ENCODE data around the gene SYT7. TPM values are rescaled to one million over a fixed set of nuclear protein-coding genes. Genes with fewer than 3 reads are reported as not detected.

Gene SYT7
- total and polyA plus RNA-seq, 2 of the 4 experiments (the other 2 are of a cell fraction): under 0.01 to 0.19 TPM

DNA sequence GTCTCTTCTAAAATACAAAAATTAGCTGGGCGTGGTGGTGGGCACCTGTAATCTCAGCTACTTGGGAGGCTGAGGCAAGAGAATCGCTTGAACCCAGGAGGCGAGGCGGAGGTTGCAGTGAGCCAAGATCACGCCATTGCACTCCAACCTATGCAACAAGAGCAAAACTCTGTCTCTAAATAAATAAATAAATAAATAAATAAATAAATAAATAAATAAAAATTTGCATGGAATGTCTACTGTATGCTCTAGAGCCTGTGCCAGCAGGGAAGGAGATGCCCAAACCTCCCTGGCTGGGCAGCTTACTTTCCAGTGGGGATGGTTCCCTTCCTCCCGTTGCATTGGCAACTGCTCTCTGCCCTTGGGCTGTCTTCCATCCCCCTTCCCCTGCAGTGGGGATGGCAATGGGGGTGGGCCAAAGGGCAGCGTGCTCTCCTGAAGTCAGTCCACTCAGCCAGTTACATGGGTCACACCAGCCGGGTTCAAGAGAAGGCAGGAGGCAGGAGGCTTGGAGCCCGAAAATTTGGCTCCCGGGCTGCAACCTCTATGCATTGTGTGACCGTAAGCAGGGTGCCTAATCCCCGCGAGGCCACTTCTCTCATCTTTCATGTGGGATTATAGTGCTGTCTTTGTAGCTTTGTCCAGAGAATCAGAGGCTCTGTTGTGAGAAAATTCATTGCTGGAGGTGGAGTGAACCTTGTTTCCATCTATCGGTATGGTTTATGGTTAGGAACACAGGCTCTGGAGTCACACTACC lies 73.7 kb downstream of the SYT7 start:
- Histone ChIP-seq H3K9me3 (ENCODE audit: control insufficient read depth, insufficient read depth, low read length) (no peaks in the 10 kb centered on the region; the same call in 1 of the 2 replicates), H3K9me1 (ENCODE audit: insufficient read depth, low read length) (no peaks in the 10 kb centered on the region), H4K5ac (ENCODE audit: low read depth, low read length) (no peak overlapping the region), H3K4me1 (ENCODE audit: control insufficient read depth, insufficient read depth, low read length) (no peaks in the 10 kb centered on the region), H3K9ac (ENCODE audit: low read depth, low read length) (no peak overlapping the region), H2BK20ac (ENCODE audit: low read depth, low read length) (no peak overlapping the region), H2AK5ac (ENCODE audit: low read depth, low read length) (no peak overlapping the region), H2BK5ac (ENCODE audit: low read depth, low read length, poor library complexity, severe bottlenecking) (no peak overlapping the region), H2AFZ (replicated peaks; ENCODE audit: low read length, poor library complexity) (peak overlapping the region; percentile 32), H3K4me3 (ENCODE audit: insufficient read depth, low read depth, low read length) (no peak overlapping the region), H3K79me1 (ENCODE audit: low read depth in 1 of 2, low read length in 2 of 2) (no peaks in the 10 kb centered on the region), H2BK15ac (ENCODE audit: low read depth, low read length) (no peak overlapping the region), H3K36me3 (ENCODE audit: control insufficient read depth, insufficient read depth, low read length) (no peaks in the 10 kb centered on the region), H3K23ac (ENCODE audit: low read depth, low read length) (no peak overlapping the region), H2BK120ac (ENCODE audit: low read depth, low read length) (no peak overlapping the region), H4K20me1 (ENCODE audit: insufficient read depth, low read length) (no peaks in the 10 kb centered on the region), H4K91ac (ENCODE audit: insufficient read depth, low read depth, low read length) (no peak overlapping the region), H3K18ac (ENCODE audit: low read depth, low read length) (no peak overlapping the region), H3K14ac (replicated peaks; ENCODE audit: low read depth, low read length) (no peak overlapping the region), H3K27ac (ENCODE audit: insufficient read depth, low read length) (no peak overlapping the region), H2AK9ac (replicated peaks; ENCODE audit: low read depth, low read length, poor library complexity) (no peak overlapping the region), H3K27me3 (ENCODE audit: control insufficient read depth, insufficient read depth, low read length) (peaks cover 73% of the 10 kb centered on the region), H3K4me2 (ENCODE audit: low read depth, low read length) (no peak overlapping the region), H4K8ac (ENCODE audit: low read depth in 2 of 2, low read length in 2 of 2) (no peak overlapping the region), H3K4ac (ENCODE audit: low read depth, low read length) (no peak overlapping the region), H3K56ac (ENCODE audit: extremely low read depth, insufficient read depth, low read length) (no peak overlapping the region)
- intact Hi-C loops (cut with micrococcal nuclease): no loop called here
- in situ Hi-C loops (cut with MboI; ENCODE audit: low sequenced_read_pairs): no loop called here
- no peak for DNase-seq
- 10% methylated on average over 2 of the region's 14 CpGs; no CpG with 5 or more reads in 1 of the 2 experiments for WGBS, 2 experiments (ENCODE audit: extremely low coverage in 2 of 2, insufficient read length in 1 of 2)
- no peak for ATAC-seq (ENCODE audit: low read depth)
- dilution Hi-C loops (cut with HindIII; ENCODE audit: low sequenced_read_pairs, unreplicated experiment): no loop called here
- ChIA-PET CTCF (no interaction called here), POLR2A (ENCODE audit: unreplicated experiment) (no interaction called here)
- no peak for TF ChIP-seq CEBPB (IDR thresholded peaks at IDR 0.05; ENCODE audit: low read depth, low read length)
- no peak for TF ChIP-seq CHD1 (IDR thresholded peaks at IDR 0.05; ENCODE audit: low read depth, low read length)
- TF ChIP-seq MAFK (IDR thresholded peaks at IDR 0.05; ENCODE audit: low read depth, low read length): no peak
- no peak for TF ChIP-seq FOS (IDR thresholded peaks at IDR 0.05; ENCODE audit: low read depth, low read length)
- TF ChIP-seq, protein P1, sequence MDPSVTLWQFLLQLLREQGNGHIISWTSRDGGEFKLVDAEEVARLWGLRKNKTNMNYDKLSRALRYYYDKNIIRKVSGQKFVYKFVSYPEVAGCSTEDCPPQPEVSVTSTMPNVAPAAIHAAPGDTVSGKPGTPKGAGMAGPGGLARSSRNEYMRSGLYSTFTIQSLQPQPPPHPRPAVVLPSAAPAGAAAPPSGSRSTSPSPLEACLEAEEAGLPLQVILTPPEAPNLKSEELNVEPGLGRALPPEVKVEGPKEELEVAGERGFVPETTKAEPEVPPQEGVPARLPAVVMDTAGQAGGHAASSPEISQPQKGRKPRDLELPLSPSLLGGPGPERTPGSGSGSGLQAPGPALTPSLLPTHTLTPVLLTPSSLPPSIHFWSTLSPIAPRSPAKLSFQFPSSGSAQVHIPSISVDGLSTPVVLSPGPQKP (IDR thresholded peaks at IDR 0.05; ENCODE audit: borderline replicate concordance, low read depth, low read length): no peak
- no peak for TF ChIP-seq MAZ (IDR thresholded peaks at IDR 0.05; ENCODE audit: borderline replicate concordance, low read depth, low read length)
- no peak for TF ChIP-seq BHLHE40 (IDR thresholded peaks at IDR 0.05; ENCODE audit: low read depth, low read length)
- TF ChIP-seq, protein P2, sequence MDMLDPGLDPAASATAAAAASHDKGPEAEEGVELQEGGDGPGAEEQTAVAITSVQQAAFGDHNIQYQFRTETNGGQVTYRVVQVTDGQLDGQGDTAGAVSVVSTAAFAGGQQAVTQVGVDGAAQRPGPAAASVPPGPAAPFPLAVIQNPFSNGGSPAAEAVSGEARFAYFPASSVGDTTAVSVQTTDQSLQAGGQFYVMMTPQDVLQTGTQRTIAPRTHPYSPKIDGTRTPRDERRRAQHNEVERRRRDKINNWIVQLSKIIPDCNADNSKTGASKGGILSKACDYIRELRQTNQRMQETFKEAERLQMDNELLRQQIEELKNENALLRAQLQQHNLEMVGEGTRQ (IDR thresholded peaks at IDR 0.05; ENCODE audit: low read depth, low read length): no peak
- no peak for TF ChIP-seq MXI1 (IDR thresholded peaks at IDR 0.05; ENCODE audit: borderline replicate concordance, low read depth, low read length)
- no peak for TF ChIP-seq RCOR1 (IDR thresholded peaks at IDR 0.05; ENCODE audit: insufficient replicate concordance, low read length)
- no TSS peak for BruUV-seq (replicated peaks)

All from IMR-90 (cell line).